Spleen (tissue), 7 donors: ENCODE measurements around the gene MAP3K5.
"Not testable (repeated sequence)": the region's sequence is repeated elsewhere in the genome, so short reads cannot be mapped to it uniquely, and the experiment has no call there.

ENCODE experiments used
- CTCF ChIP-seq, 11 experiments: fragments of 200-600 bp in 7 of 11; fragments of 450-650 bp in 4 of 11; sonication (generic) in 4 of 11; IDR thresholded peaks in 8 of 11; conservative IDR thresholded peaks in 3 of 11; 1 replicate in 7 of 11; 2 replicates in 4 of 11; pipeline versions ENCODE4 v1.4.0 to v1.8.0; 2016 to 2021; ENCODE audit warnings: antibody characterized with exemption in 11 of 11, inconsistent platforms in 4 of 11, mild to moderate bottlenecking in 1 of 11
- POLR2AphosphoS5 ChIP-seq, 3 donors: sonication (generic); formaldehyde crosslinking; IDR thresholded peaks; one replicate each; pipeline ENCODE4 v1.5.1; 2017; ENCODE audit warnings: antibody characterized with exemption in 3 of 3
- donor health status: DM: no; HTN: no; CAD: no; lungs with moderate emphysema.
- donor health status: DM: no; HTN: no; CAD: no.
- donor health status: DM: no; HTN: no; CAD: no.

- TF ChIP-seq CTCF (IDR thresholded peaks at IDR 0.05 in 8 of 11, conservative IDR thresholded peaks at IDR 0.05 in 3 of 11); POLR2AphosphoS5 (IDR thresholded peaks at IDR 0.05): not testable (repeated sequence)
These were observed 79.6 kb downstream of the MAP3K5 start for GRCh38 chr6:136712642-136713041.
